GM19372 (cell line): ENCODE measurements around the gene RRP15.

ENCODE experiments used
- ATAC-seq: cut with Tn5 transposase; IDR thresholded peaks from one replicate; pipeline ENCODE4 v1.9.1; 2021; ENCODE audit warnings: mild to moderate bottlenecking, low read depth, moderate library complexity; ENCODE audit not compliant: unreplicated experiment

RRP15 gene

GRCh38 chr1:218332416-218332815 lies 47.3 kb downstream of the RRP15 start:
- ATAC-seq: no peak

DNA sequence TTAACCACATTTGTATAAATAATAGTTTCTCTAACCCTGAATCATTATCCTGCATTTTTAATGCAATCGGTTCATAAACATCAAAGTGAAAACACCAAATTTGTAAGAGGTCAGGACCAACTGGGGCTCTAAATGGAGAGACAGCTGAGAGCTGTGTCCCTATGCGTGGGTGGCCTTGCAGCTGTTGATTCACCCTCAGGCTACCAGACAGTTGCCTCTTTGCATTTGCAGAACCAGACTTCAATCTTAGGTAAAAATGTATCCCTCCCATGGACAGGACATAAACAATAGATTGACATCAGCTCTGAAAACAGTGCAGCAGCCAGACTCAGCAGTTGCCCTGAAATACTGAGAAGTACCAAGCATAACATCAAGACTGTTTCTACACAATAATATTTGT lies 51.2 kb downstream of the RRP15 start:
- ATAC-seq: no peak

GRCh38 chr1:218339267-218339831 lies 54.3 kb downstream of the RRP15 start:
- peak; percentile 67 for ATAC-seq

DNA sequence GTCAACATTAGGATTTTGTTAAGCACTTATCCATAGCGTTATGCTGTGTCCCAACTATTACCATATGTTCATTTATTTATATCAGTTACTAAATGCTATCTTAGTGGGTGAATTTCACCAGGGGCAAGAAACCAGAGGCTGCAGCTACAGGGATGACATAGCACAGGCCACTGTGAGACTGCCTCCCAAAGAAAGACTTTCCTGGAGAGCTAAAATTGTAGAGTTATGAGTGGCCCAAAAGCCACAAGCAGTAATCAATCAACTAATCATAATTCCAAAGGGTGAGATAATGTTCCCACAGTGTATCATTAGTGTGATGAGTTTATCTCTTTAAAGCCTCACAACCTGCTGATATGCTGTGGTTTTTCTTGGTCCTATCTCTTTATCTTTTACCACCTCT lies 56.2 kb downstream of the RRP15 start:
- ATAC-seq: no peak

GRCh38 chr1:218342091-218342490 lies 57.0 kb downstream of the RRP15 start:
- no peak for ATAC-seq

DNA sequence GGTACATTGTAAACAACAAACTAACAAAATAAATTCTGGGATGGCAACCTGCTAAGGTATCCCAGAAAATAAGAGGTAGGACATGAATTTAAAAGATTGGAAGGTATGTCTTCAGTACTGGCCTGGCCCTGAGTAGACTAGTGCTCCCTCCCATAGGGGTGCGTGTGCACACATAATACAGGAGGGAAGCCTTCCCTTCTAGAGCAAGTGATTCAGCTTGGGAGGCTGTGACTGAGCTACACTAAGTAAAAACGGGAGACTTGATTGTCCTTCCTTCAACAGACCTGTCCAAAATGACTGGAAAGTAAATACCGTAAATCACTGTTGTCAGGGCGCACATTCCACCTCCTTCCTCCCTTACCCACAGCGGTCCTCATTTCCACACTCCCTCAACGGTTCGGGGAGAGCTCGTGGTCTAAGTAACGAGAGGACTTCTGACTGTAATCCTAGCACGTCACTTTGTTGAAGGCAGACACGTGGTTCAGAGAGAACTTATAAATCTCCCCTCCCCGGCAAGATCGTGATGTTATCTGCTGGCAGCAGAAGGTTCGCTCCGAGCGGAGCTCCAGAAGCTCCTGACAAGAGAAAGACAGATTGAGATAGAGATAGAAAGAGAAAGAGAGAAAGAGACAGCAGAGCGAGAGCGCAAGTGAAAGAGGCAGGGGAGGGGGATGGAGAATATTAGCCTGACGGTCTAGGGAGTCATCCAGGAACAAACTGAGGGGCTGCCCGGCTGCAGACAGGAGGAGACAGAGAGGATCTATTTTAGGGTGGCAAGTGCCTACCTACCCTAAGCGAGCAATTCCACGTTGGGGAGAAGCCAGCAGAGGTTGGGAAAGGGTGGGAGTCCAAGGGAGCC lies 60.0 kb downstream of the RRP15 start, which contains the start of gene TGFB2:
Gene TGFB2 (plus strand): TSS at position 523 of the 859 bp plus-strand sequence. CDS start 1,366 bp downstream, outside the sequence.
- ATAC-seq: peak; percentile 32

GRCh38 chr1:218345673-218346390 lies 60.7 kb downstream of the RRP15 start:
- ATAC-seq: peak; percentile 57

DNA sequence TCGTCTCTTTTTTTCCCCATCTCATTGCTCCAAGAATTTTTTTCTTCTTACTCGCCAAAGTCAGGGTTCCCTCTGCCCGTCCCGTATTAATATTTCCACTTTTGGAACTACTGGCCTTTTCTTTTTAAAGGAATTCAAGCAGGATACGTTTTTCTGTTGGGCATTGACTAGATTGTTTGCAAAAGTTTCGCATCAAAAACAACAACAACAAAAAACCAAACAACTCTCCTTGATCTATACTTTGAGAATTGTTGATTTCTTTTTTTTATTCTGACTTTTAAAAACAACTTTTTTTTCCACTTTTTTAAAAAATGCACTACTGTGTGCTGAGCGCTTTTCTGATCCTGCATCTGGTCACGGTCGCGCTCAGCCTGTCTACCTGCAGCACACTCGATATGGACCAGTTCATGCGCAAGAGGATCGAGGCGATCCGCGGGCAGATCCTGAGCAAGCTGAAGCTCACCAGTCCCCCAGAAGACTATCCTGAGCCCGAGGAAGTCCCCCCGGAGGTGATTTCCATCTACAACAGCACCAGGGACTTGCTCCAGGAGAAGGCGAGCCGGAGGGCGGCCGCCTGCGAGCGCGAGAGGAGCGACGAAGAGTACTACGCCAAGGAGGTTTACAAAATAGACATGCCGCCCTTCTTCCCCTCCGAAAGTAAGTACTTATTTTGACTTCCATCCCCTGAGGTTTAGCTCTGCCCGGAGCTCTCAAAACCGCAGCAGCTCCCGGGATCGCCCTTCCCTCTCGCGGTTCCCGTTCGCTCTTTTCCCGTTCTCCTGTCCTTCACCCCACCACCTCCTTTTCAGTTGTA lies 61.5 kb downstream of the RRP15 start:
- ATAC-seq: no peak

DNA sequence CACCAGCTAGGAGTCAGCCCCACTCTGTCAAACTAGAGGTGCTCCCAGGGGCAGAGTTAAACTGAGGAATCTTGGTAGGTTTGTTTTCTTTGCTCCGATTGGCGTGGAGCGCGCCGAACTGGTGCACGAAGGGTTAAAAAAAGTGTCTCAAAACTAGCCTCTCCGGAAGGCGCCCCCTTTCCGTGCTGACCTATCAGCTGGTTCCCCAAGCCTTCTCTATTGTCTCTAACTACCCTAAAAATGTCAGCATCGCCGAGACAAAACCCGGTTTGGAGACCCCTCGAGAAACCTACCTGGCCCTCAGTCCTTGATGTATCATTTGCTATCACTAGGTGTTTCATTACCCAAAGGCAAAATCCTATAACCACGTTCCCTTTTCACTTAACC lies 62.2 kb downstream of the RRP15 start:
- ATAC-seq: no peak

- ATAC-seq: no peak
These were observed 62.9 kb downstream of the RRP15 start for GRCh38 chr1:218347723-218348627.

DNA sequence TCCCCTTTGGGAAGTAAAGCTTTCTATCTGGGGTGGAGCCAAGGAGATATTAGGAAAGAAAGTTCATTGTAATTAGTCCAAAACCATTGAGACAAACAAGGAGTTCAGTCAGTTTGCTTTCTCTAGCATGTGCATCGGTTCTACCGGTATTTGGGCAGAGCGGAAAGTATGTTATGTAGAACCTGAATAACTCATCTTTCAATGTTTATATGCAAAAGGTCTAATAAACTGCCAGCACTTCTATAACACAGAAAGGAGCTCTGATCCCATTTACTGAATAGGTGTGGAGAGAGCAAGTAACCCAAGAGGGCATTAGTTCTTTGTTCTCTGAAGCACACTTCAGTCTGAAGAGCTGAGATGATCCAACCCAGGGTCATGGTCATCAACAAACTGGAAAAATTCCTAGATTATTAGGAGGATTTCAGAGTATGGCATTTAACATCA lies 63.6 kb downstream of the RRP15 start:
- no peak for ATAC-seq

- ATAC-seq: no peak
These were observed 64.4 kb downstream of the RRP15 start for GRCh38 chr1:218349348-218350034.

GRCh38 chr1:218350035-218350525 lies 65.0 kb downstream of the RRP15 start:
- no peak for ATAC-seq

GRCh38 chr1:218350801-218351266 lies 65.7 kb downstream of the RRP15 start:
- ATAC-seq: no peak

DNA sequence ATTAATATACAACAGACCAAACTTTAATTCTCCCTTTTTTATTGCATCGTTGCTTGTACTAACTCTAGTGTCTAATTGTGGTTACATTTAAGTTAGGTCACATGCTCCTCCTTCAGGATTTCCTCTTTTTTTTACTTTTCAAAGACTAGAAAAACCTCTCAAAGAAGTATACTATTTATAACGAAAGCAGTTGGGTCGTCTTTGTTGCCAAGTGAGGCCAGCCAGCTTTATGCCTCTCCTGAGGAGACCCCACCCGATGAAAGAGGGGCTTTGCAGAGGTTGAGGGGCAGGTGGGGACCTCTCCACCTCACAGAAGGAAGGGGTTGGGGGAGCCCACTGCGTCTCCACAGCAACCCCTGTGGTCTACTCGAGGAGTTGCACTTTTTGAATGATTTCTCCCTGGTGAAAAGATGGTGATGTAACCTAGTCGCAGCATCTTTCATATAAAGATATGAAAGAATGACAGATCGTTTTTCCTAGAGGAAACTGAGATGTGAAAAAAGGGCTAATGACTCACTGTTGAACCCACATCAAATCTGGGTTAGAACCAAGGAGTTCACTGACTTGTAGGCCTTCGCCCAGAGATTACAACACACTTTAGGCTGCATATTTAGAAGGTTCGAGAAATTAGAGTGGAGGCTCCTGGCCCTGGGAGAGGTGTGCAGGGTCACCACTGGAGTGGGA lies 66.4 kb downstream of the RRP15 start:
- ATAC-seq: peak; percentile 67

- no peak for ATAC-seq
These were observed 67.0 kb downstream of the RRP15 start for GRCh38 chr1:218352075-218352438.

GRCh38 chr1:218353656-218354055 lies 68.6 kb downstream of the RRP15 start:
- ATAC-seq: no peak

DNA sequence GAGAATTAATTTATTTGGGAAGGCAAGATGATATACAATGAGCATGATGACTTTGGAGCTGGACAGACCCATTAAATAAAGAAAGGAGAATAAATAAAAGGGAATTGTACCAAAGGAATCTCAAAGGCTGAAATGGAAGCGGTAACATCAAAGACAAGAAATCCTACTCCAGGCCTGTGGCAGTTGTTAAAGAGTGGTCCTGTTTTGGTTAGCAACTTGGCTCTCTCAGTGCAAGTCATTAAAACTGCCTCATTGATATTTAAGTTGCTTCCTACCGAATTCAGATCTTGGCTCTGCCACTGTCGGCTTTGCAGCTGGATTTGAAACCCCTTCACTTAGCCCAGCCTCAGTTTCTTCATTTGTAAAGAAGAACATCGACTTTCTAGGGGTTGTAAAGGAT lies 70.2 kb downstream of the RRP15 start:
- no peak for ATAC-seq
